Measurements from ENCODE around the gene CRELD1. TPM values are rescaled to one million over a fixed set of nuclear protein-coding genes. Genes with fewer than 3 reads are reported as not detected.

CRELD1 gene
- total and polyA plus RNA-seq, 2 of the 13 experiments (the other 11 are each of a cell fraction or from before 2014, with no cell fraction given) = 27.1 to 61.9 TPM

- CTCF ChIA-PET (ENCODE audit: low intra/inter-chr PET ratio, low total read pairs) = interaction anchor here (3.1 kb wide), 1 partner anchor 12 kb away, joined by 14 read pairs; no protein-coding TSS in a partner anchor
- DNase-seq (ENCODE audit: low spot score) (no peak), ATAC-seq (peak; percentile 7), FAIRE-seq (no peak)
- peaks cover 48% of the 10 kb centered on the region for H3K4me1 ChIP-seq (ENCODE audit: insufficient read depth, low read length)
- peaks cover 0 to 18% of the 10 kb centered on the region in 2 experiments; a peak in 2 of 5 replicates for H3K36me3 ChIP-seq (replicated peaks in 1 of 2; ENCODE audit: control insufficient read depth in 1 of 2, insufficient read depth in 2 of 2, low read length in 2 of 2)
- no peaks in the 10 kb centered on the region for H3K9me3 ChIP-seq (ENCODE audit: low read length)
- no peaks in the 10 kb centered on the region for H3K27me3 ChIP-seq (ENCODE audit: control insufficient read depth in 1 of 2, insufficient read depth in 2 of 2, low read length in 2 of 2)
- intact Hi-C loops (cut with micrococcal nuclease; ENCODE audit: unreplicated experiment) = loop anchor here (5.0 kb wide), 1 partner anchor 37 kb away; no protein-coding TSS in a partner anchor
- no TSS peak for BruUV-seq (replicated peaks)
- 7% methylated on average over 11 of the region's 11 CpGs for WGBS (ENCODE audit: low lambda C conversion rate)
- peak overlapping the region; percentile 86 for H3K4me2 ChIP-seq (ENCODE audit: low read depth, low read length)
- peak overlapping the region; percentile 70 to 82 (median 80) for H3K4me3 ChIP-seq (replicated peaks in 1 of 3; ENCODE audit: insufficient read depth in 1 of 3, low read depth in 2 of 3, low read length in 3 of 3)
- POLR2A ChIA-PET = interaction anchor here (1.0 to 7.6 kb wide), 13 partner anchors 8 to 269 kb away, joined by 3 to 124 read pairs (median 11); partner anchors contain the start of genes IL17RC, IL17RE and VHL
- TF ChIP-seq CCAR2 (optimal IDR thresholded peaks at IDR 0.05; ENCODE audit: low read depth, low read length) (no peak), ZNF383 (CRISPR knock-in tag; IDR thresholded peaks at IDR 0.05; ENCODE audit: borderline replicate concordance) (no peak), ARID2 (CRISPR knock-in tag; IDR thresholded peaks at IDR 0.05; ENCODE audit: borderline replicate concordance) (no peak), ZNF547 (CRISPR knock-in tag; IDR thresholded peaks at IDR 0.05) (no peak), ZNF30 (CRISPR knock-in tag; IDR thresholded peaks at IDR 0.05) (0 out of 2 replicates have a peak, but pooled peaks have one; percentile 0), HDAC2 (CRISPR knock-in tag; IDR thresholded peaks at IDR 0.05) (no peak), SATB2 (CRISPR knock-in tag; IDR thresholded peaks at IDR 0.05) (no peak), KDM5A (IDR thresholded peaks at IDR 0.05; ENCODE audit: borderline replicate concordance, low read length) (0 out of 2 replicates have a peak, but pooled peaks have one; percentile 4), ZNF501 (CRISPR knock-in tag; IDR thresholded peaks at IDR 0.05) (peak; percentile 52; the same call in 1 of the 2 replicates), HNF1A (IDR thresholded peaks at IDR 0.05; ENCODE audit: low read depth) (no peak), HNF1A (CRISPR knock-in tag; IDR thresholded peaks at IDR 0.05; ENCODE audit: borderline replicate concordance) (no peak), ZNF607 (CRISPR knock-in tag; IDR thresholded peaks at IDR 0.05; ENCODE audit: borderline replicate concordance) (no peak)
- no peaks in the 10 kb centered on the region for H4K20me1 ChIP-seq (ENCODE audit: insufficient read depth, low read length)
- H3K9ac ChIP-seq (ENCODE audit: insufficient read depth, low read depth, low read length) = peak overlapping the region; percentile 85
- H3K27ac ChIP-seq (ENCODE audit: extremely low read length, insufficient read depth, low read length) = peak overlapping the region; percentile 92
- peaks cover 20% of the 10 kb centered on the region for H3K79me2 ChIP-seq (ENCODE audit: insufficient read depth, low read length)
- in situ Hi-C loops (cut with HindIII; ENCODE audit: extremely low pct_ligation_motif_present, low pct_unique_long_range_greater_than_20kb) = no loop called here
- no peak overlapping the region for H2AFZ ChIP-seq (ENCODE audit: low read length)
Measured at GRCh38 chr3:9934235-9934621, 594 bp downstream of the CRELD1 start.
